MCF 10A (cell line): Measurements from ENCODE around the gene PPP4R1. TPM values are rescaled to one million over a fixed set of nuclear protein-coding genes. Genes with fewer than 3 reads are reported as not detected.

ENCODE experiments used
- BruUV-seq: library from RNA; stranded (reverse); fragments of 400-500 nt; replicated peaks from 2 replicates; lab custom pipeline; 2021; lab: Mats Ljungman, UMichigan
- CTCF ChIA-PET: fragments of 300-600 bp; sonication (Branson Sonifier 250); formaldehyde crosslinking; extraction: SDS; loops from one replicate; lab custom pipeline; 2021; ENCODE audit warnings: antibody characterized with exemption, inconsistent platforms; lab: Yijun Ruan, JAX
- POLR2A ChIA-PET: fragments of 300-600, 350-650 bp; sonication (Branson Sonifier 250); formaldehyde crosslinking; extraction: SDS; loops from one replicate; lab custom pipeline; 2020; ENCODE audit warnings: antibody characterized with exemption, inconsistent platforms; lab: Yijun Ruan, JAX
- DNase-seq: peaks from one replicate; pipeline ENCODE4 v3.0.0-alpha.2; 2018; ENCODE audit not compliant: unreplicated experiment
- H3K27ac Mint-ChIP-seq: one replicate; pipeline ENCODE4 v1.8.0; 2022; ENCODE audit warnings: mild to moderate bottlenecking, low read depth, mixed read lengths; ENCODE audit not compliant: unreplicated experiment
- H3K27me3 Mint-ChIP-seq: one replicate; pipeline ENCODE4 v1.8.0; 2022; ENCODE audit warnings: mixed read lengths; ENCODE audit not compliant: insufficient read depth, unreplicated experiment
- H3K36me3 Mint-ChIP-seq: one replicate; pipeline ENCODE4 v1.8.0; 2022; ENCODE audit warnings: mild to moderate bottlenecking, moderate library complexity, mixed read lengths; ENCODE audit not compliant: insufficient read depth, unreplicated experiment
- H3K4me1 Mint-ChIP-seq: one replicate; pipeline ENCODE4 v1.8.0; 2022; ENCODE audit warnings: mixed read lengths; ENCODE audit not compliant: insufficient read depth, unreplicated experiment
- H3K4me3 Mint-ChIP-seq: one replicate; pipeline ENCODE4 v1.8.0; 2022; ENCODE audit warnings: mild to moderate bottlenecking, moderate library complexity, mixed read lengths; ENCODE audit not compliant: unreplicated experiment
- H3K9me3 Mint-ChIP-seq: one replicate; pipeline ENCODE4 v1.8.0; 2022; ENCODE audit warnings: mixed read lengths; ENCODE audit not compliant: unreplicated experiment
- CTCF ChIP-seq: fragments of 200-600 bp; IDR thresholded peaks from one replicate; pipeline ENCODE4 v1.8.0; 2022; ENCODE audit warnings: antibody characterized with exemption, mild to moderate bottlenecking; ENCODE audit not compliant: unreplicated experiment
- intact Hi-C: fragments of 100-400 bp; cut with micrococcal nuclease; formaldehyde crosslinking; loops from 2 replicates; pipeline ENCODE4 v1.14.1; 2022
- total RNA-seq: library from RNA; stranded (reverse); gene quantifications from 2 replicates; pipeline ENCODE4 v1.2.3, GENCODE V29; 2022

Gene PPP4R1
- total RNA-seq, 1 experiment from 2014 or later: 109 TPM

GRCh38 chr18:9547782-9548181 is 66.6 kb downstream of the PPP4R1 start:
- no TSS peak for BruUV-seq
- TF ChIP-seq CTCF: no peak
- H3K27me3 Mint-ChIP-seq: no peaks in the 10 kb centered on the region
- no peak overlapping the region for H3K4me3 Mint-ChIP-seq
- no peaks in the 10 kb centered on the region for H3K9me3 Mint-ChIP-seq
- CTCF ChIA-PET: interaction anchor here (0.7 kb wide), 1 partner anchor 14 kb away, joined by 3 read pairs; no protein-coding TSS in a partner anchor
- intact Hi-C loops: no loop called here
- DNase-seq: no peak
- H3K4me1 Mint-ChIP-seq: no peaks in the 10 kb centered on the region
- peak overlapping the region; percentile 66 for H3K27ac Mint-ChIP-seq
- H3K36me3 Mint-ChIP-seq: peaks cover 89% of the 10 kb centered on the region
- POLR2A ChIA-PET: no interaction called here

- H3K27me3 Mint-ChIP-seq: no peaks in the 10 kb centered on the region
- intact Hi-C loops: no loop called here
- no peaks in the 10 kb centered on the region for H3K4me1 Mint-ChIP-seq
- ChIA-PET CTCF (no interaction called here), POLR2A (no interaction called here)
- DNase-seq: no peak
- no peak for TF ChIP-seq CTCF
- no peak overlapping the region for H3K27ac Mint-ChIP-seq
- H3K36me3 Mint-ChIP-seq: peaks cover 78% of the 10 kb centered on the region
- BruUV-seq: no TSS peak
- H3K9me3 Mint-ChIP-seq: no peaks in the 10 kb centered on the region
- no peak overlapping the region for H3K4me3 Mint-ChIP-seq
These were observed 67.9 kb downstream of the PPP4R1 start for GRCh38 chr18:9546468-9546867.

- BruUV-seq: no TSS peak
- Mint-ChIP-seq H3K36me3 (peaks cover 64% of the 10 kb centered on the region), H3K27me3 (no peaks in the 10 kb centered on the region), H3K4me3 (no peak overlapping the region), H3K4me1 (peaks cover 5% of the 10 kb centered on the region), H3K9me3 (no peaks in the 10 kb centered on the region), H3K27ac (no peak overlapping the region)
- DNase-seq: no peak
- ChIA-PET POLR2A (no interaction called here), CTCF (interaction anchor here (0.6 to 1.3 kb wide), 2 partner anchors 10 to 257 kb away, joined by 3 to 4 read pairs; no protein-coding TSS in a partner anchor)
- intact Hi-C loops: no loop called here
- TF ChIP-seq CTCF: no peak
These were observed 69.3 kb downstream of the PPP4R1 start for GRCh38 chr18:9545029-9545428.

GRCh38 chr18:9542924-9543323 is 71.4 kb downstream of the PPP4R1 start:
- BruUV-seq: no TSS peak
- H3K27me3 Mint-ChIP-seq: no peaks in the 10 kb centered on the region
- intact Hi-C loops: no loop called here
- peaks cover 11% of the 10 kb centered on the region for H3K4me1 Mint-ChIP-seq
- no peak for TF ChIP-seq CTCF
- no peak overlapping the region for H3K27ac Mint-ChIP-seq
- ChIA-PET CTCF (interaction anchor here (0.5 to 1.1 kb wide), 3 partner anchors 10 to 355 kb away, joined by 3 to 5 read pairs (median 3); no protein-coding TSS in a partner anchor), POLR2A (no interaction called here)
- H3K4me3 Mint-ChIP-seq: no peak overlapping the region
- H3K9me3 Mint-ChIP-seq: no peaks in the 10 kb centered on the region
- peaks cover 43% of the 10 kb centered on the region for H3K36me3 Mint-ChIP-seq
- DNase-seq: no peak
